ENCODE data around the gene CCDC178. TPM values are rescaled to one million over a fixed set of nuclear protein-coding genes. Genes with fewer than 3 reads are reported as not detected.
"Not testable (repeated sequence)": the region's sequence is repeated elsewhere in the genome, so short reads cannot be mapped to it uniquely, and the experiment has no call there.

CCDC178 gene
- total and polyA plus RNA-seq, 2 donors (not counting 1 experiment from before 2014, with no cell fraction given): 0.17 TPM; not detected in 1

- Histone ChIP-seq H3K4me1 (ENCODE audit: control insufficient read depth, extremely low read depth, insufficient read depth, low read length) (no peaks in the 10 kb centered on the region), H3K27me3 (ENCODE audit: control insufficient read depth, insufficient read depth, low read length) (no peaks in the 10 kb centered on the region), H3K9ac (ENCODE audit: insufficient read depth, low read length) (no peak overlapping the region), H4K20me1 (ENCODE audit: control insufficient read depth, extremely low read depth, insufficient read depth, low read length) (no peaks in the 10 kb centered on the region), H3K9me3 (ENCODE audit: control insufficient read depth, insufficient read depth, low read depth, low read length) (no peaks in the 10 kb centered on the region), H3K79me2 (ENCODE audit: control insufficient read depth, insufficient read depth, low read length) (no peaks in the 10 kb centered on the region), H3K36me3 (ENCODE audit: control insufficient read depth, insufficient read depth, low read length) (no peaks in the 10 kb centered on the region), H3K27ac (ENCODE audit: insufficient read depth, low read length) (no peak overlapping the region), H3K4me2 (ENCODE audit: extremely low read depth, insufficient read depth, low read length) (no peak overlapping the region), H2AFZ (ENCODE audit: low read length) (no peak overlapping the region), H3K4me3 (replicated peaks in 1 of 4; ENCODE audit: control extremely low read depth in 1 of 4, insufficient read depth in 1 of 4, low read depth in 3 of 4, low read length in 4 of 4) (no peak overlapping the region)
- peak in 1 of 2 donors; percentile 40 for DNase-seq (ENCODE audit: low read depth in 2 of 2)
- no peak for TF ChIP-seq EZH2 (IDR thresholded peaks at IDR 0.05; ENCODE audit: low read length, missing control alignments)
- TF ChIP-seq CTCF (conservative IDR thresholded peaks at IDR 0.05 in 1 of 2, IDR thresholded peaks at IDR 0.05 in 1 of 2; ENCODE audit: low read depth in 1 of 2, low read length in 2 of 2): no peak
These were observed 90.3 kb downstream of the CCDC178 start for GRCh38 chr18:33350256-33350655.

- H3K4me2 ChIP-seq (ENCODE audit: extremely low read depth, insufficient read depth, low read length); H3K27ac ChIP-seq (ENCODE audit: insufficient read depth, low read length); H3K27me3 ChIP-seq (ENCODE audit: control insufficient read depth, insufficient read depth, low read length); H3K4me1 ChIP-seq (ENCODE audit: control insufficient read depth, extremely low read depth, insufficient read depth, low read length); H2AFZ ChIP-seq (ENCODE audit: low read length); H3K4me3 ChIP-seq (replicated peaks in 1 of 4; ENCODE audit: control extremely low read depth in 1 of 4, insufficient read depth in 1 of 4, low read depth in 3 of 4, low read length in 4 of 4); DNase-seq (ENCODE audit: low read depth in 2 of 2); H3K79me2 ChIP-seq (ENCODE audit: control insufficient read depth, insufficient read depth, low read length); H3K36me3 ChIP-seq (ENCODE audit: control insufficient read depth, insufficient read depth, low read length); H3K9me3 ChIP-seq (ENCODE audit: control insufficient read depth, insufficient read depth, low read depth, low read length); H3K9ac ChIP-seq (ENCODE audit: insufficient read depth, low read length); H4K20me1 ChIP-seq (ENCODE audit: control insufficient read depth, extremely low read depth, insufficient read depth, low read length): not testable (repeated sequence)
These were observed 100.8 kb downstream of the CCDC178 start for GRCh38 chr18:33339733-33340132.

- TF ChIP-seq CTCF (conservative IDR thresholded peaks at IDR 0.05 in 1 of 2, IDR thresholded peaks at IDR 0.05 in 1 of 2; ENCODE audit: low read depth in 1 of 2, low read length in 2 of 2): no peak
- TF ChIP-seq EZH2 (IDR thresholded peaks at IDR 0.05; ENCODE audit: low read length, missing control alignments): no peak
- Histone ChIP-seq H3K79me2 (ENCODE audit: control insufficient read depth, insufficient read depth, low read length) (no peaks in the 10 kb centered on the region), H3K4me1 (ENCODE audit: control insufficient read depth, extremely low read depth, insufficient read depth, low read length) (no peaks in the 10 kb centered on the region), H3K4me3 (replicated peaks in 1 of 4; ENCODE audit: control extremely low read depth in 1 of 4, insufficient read depth in 1 of 4, low read depth in 3 of 4, low read length in 4 of 4) (no peak overlapping the region), H3K27ac (ENCODE audit: insufficient read depth, low read length) (no peak overlapping the region), H3K4me2 (ENCODE audit: extremely low read depth, insufficient read depth, low read length) (no peak overlapping the region), H3K9me3 (ENCODE audit: control insufficient read depth, insufficient read depth, low read depth, low read length) (no peaks in the 10 kb centered on the region), H4K20me1 (ENCODE audit: control insufficient read depth, extremely low read depth, insufficient read depth, low read length) (no peaks in the 10 kb centered on the region), H2AFZ (ENCODE audit: low read length) (no peak overlapping the region), H3K27me3 (ENCODE audit: control insufficient read depth, insufficient read depth, low read length) (no peaks in the 10 kb centered on the region), H3K36me3 (ENCODE audit: control insufficient read depth, insufficient read depth, low read length) (no peaks in the 10 kb centered on the region), H3K9ac (ENCODE audit: insufficient read depth, low read length) (no peak overlapping the region)
- DNase-seq (ENCODE audit: low read depth in 2 of 2): no peak
These were observed 105.7 kb downstream of the CCDC178 start for GRCh38 chr18:33334781-33335180.
